ENCODE results near the gene SEZ6L2.
"Not testable (repeated sequence)": the region's sequence is repeated elsewhere in the genome, so short reads cannot be mapped to it uniquely, and the experiment has no call there.

The SEZ6L2 gene

GRCh38 chr16:29873319-29873718 is 26.0 kb downstream of the SEZ6L2 start:
- no peak for TF ChIP-seq CTCF (IDR thresholded peaks at IDR 0.05; ENCODE audit: insufficient read depth, low read depth, low read length, missing control alignments)
- DNase-seq (ENCODE audit: low read depth), result no peak
- H3K4me3 ChIP-seq (ENCODE audit: low read depth, low read length), result no peak overlapping the region

GRCh38 chr16:29871822-29872546 is 27.4 kb downstream of the SEZ6L2 start:
- TF ChIP-seq CTCF (IDR thresholded peaks at IDR 0.05; ENCODE audit: insufficient read depth, low read depth, low read length, missing control alignments), result no peak

GRCh38 chr16:29869067-29869466 is 30.3 kb downstream of the SEZ6L2 start:
- not testable (repeated sequence) for DNase-seq (ENCODE audit: low read depth); H3K4me3 ChIP-seq (ENCODE audit: low read depth, low read length)

More at GRCh38 chr16:29871822-29872546, 27.4 kb downstream of the SEZ6L2 start:
- no peak overlapping the region for H3K4me3 ChIP-seq (ENCODE audit: low read depth, low read length)
- DNase-seq (ENCODE audit: low read depth), result no peak

- no peak for TF ChIP-seq CTCF (IDR thresholded peaks at IDR 0.05; ENCODE audit: insufficient read depth, low read depth, low read length, missing control alignments)
Observed at GRCh38 chr16:29868396-29869009, 30.8 kb downstream of the SEZ6L2 start.

DNA sequence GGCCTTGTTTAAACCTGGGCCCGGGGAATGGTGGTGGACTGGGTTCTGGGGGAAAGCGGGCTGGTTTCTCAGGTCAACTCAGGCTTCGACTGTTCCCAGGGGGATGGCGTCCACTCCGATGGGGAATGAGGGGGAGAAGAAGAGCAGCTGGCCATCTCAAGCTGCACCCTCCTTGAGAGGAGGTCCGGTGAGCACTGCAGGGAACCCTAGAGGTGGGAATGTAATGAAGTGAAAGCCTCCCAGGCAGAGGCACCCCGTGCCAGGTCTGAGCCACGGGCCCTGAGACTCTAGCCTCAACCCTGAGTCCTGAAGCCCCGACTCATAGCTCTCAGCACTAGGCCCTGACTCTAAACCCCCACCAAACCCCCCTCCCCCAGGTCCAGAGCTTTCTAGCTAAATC is 35.1 kb downstream of the SEZ6L2 start:
- TF ChIP-seq CTCF (IDR thresholded peaks at IDR 0.05; ENCODE audit: insufficient read depth, low read depth, low read length, missing control alignments), result no peak
- no peak for DNase-seq (ENCODE audit: low read depth)
- no peak overlapping the region for H3K4me3 ChIP-seq (ENCODE audit: low read depth, low read length)

More at GRCh38 chr16:29868396-29869009, 30.8 kb downstream of the SEZ6L2 start:
- H3K4me3 ChIP-seq (ENCODE audit: low read depth, low read length), result no peak overlapping the region
- no peak for DNase-seq (ENCODE audit: low read depth)

- DNase-seq (ENCODE audit: low read depth), result no peak
Observed at GRCh38 chr16:29863669-29863984, 35.7 kb downstream of the SEZ6L2 start.

More at GRCh38 chr16:29863669-29863984, 35.7 kb downstream of the SEZ6L2 start:
- no peak for TF ChIP-seq CTCF (IDR thresholded peaks at IDR 0.05; ENCODE audit: insufficient read depth, low read depth, low read length, missing control alignments)
- no peak overlapping the region for H3K4me3 ChIP-seq (ENCODE audit: low read depth, low read length)
